Activated CD8-positive, alpha-beta memory T cell treated with anti-CD3 and anti-CD28 coated beads for 4 hours (primary cell): ENCODE measurements around the gene PXMP4.
"Not testable (repeated sequence)": the region's sequence is repeated elsewhere in the genome, so short reads cannot be mapped to it uniquely, and the experiment has no call there.

Experiments used
- DNase-seq, 2 donors: peaks; one replicate each; pipeline ENCODE4 v3.0.0-alpha.2; 2020; ENCODE audit warnings: low read depth in 2 of 2

Gene PXMP4

GRCh38 chr20:33703498-33704137 lies 16.5 kb downstream of the PXMP4 start:
- no peak for DNase-seq

- DNase-seq: no peak
Observed at GRCh38 chr20:33702861-33703260, 17.2 kb downstream of the PXMP4 start.

DNA sequence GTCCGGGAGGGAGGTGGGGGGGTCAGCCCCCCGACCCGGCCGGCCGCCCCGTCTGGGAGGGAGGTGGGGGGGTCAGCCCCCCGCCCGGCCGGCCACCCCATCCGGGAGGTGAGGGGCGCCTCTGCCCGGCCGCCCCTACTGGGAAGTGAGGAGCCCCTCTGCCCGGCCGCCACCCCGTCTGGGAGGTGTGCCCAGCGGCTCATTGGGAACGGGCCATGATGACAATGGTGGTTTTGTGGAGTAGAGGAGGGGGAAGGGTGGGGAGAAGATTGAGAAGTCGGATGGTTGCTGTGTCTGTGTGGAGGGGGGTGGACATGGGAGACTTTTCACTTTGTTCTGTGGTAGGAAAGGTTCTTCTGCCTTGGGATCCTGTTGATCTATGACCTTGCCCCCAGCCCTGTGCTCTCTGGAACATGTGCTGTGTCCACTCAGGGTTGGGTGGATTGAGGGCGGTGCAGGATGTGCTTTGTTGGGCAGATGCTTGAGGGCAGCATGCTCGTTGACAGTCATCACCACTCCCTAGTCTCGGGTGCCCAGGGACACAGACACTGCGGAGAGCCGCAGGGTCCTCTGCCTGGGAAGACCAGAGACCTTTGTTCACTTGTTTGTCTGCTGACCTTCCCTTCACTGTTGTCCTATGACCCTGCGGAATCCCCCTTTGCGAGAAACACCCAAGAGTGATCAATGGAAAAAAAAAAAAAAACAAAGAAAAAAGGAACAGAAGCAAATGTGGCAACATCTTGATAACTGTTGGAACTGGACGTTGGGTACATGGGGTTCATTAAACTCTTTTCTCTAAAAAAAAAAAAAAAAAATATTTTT lies 18.3 kb downstream of the PXMP4 start:
- DNase-seq: no peak

GRCh38 chr20:33700696-33701441 lies 19.2 kb downstream of the PXMP4 start:
- not testable (repeated sequence) for DNase-seq

DNA sequence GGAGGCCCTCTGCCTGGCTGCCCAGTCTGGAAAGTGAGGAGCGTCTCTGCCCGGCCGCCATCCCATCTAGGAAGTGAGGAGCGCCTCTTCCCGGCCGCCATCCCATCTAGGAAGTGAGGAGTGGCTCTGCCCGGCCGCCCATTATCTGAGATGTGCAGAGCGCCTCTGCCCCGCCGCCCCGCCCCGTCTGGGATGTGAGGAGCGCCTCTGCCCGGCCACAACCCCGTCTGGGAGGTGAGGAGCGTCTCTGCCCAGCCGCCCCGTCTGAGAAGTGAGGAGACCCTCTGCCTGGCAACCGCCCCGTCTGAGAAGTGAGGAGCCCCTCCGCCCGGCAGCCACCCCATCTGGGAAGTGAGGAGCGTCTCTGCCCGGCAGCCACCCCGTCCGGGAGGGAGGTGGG lies 21.1 kb downstream of the PXMP4 start:
- DNase-seq: not testable (repeated sequence)

GRCh38 chr20:33697129-33697528 lies 23.0 kb downstream of the PXMP4 start:
- no peak for DNase-seq

- DNase-seq: no peak
Observed at GRCh38 chr20:33696448-33696847, 23.7 kb downstream of the PXMP4 start.

DNA sequence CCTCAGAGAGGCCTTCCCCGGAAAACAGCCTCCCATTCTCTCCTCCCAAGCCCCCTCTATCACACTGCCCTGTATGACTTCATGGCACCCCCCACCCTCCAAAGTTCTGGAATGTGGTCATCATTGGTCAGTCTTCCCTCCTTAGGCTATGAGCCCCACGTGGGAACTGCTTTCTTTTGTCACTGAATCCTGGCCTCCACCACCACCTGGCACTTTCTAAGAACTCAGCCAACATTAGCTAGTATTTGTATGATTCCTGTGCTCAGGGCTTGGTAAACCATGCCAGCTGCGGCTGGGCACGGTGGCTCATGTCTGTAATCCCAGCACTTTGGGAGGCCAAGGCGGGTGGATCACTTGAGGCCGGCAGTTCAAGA lies 25.5 kb downstream of the PXMP4 start:
- no peak for DNase-seq

DNA sequence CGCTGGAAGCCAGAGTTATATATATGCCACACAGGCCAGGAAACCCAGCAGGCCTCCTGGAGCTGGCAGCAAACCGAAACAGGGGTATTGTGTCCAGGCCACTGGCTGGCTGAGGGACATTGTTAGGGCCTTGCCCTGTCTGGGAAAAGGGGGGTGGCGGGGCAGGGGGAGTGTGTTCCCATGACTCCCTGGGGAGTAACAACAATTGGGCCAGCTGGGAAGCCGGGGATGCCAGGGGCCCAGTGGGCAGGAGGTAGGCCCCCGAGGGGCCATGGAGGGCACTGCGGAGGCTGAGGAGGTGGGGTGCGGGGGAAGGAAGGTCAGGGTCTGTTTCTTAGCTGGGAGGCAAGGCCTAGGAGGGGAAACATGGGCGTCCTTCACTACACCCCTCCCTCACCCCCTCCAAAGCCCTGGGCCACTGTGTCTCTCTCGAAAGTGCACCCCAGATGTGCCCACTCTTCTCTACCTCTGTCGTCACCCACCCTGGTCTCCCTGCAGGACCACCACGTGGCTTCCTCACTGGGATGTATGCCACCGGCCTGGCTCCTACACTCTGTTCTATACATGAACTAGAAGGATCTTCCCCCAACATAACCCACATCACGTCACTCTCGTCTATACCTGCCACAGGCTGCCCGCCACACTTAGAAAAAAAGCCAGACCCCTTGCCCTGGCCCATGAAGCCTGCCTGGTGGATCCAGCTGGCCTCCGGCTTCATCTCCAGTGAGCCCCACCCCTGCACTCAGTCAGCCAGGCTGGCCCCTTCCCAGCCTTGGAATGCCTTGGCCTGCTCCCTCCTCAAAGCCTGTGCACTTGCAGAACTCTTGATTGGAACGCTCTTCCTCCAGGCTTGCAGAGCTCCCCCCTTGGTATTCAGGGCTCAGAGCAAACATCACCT lies 26.1 kb downstream of the PXMP4 start:
- DNase-seq: no peak

DNA sequence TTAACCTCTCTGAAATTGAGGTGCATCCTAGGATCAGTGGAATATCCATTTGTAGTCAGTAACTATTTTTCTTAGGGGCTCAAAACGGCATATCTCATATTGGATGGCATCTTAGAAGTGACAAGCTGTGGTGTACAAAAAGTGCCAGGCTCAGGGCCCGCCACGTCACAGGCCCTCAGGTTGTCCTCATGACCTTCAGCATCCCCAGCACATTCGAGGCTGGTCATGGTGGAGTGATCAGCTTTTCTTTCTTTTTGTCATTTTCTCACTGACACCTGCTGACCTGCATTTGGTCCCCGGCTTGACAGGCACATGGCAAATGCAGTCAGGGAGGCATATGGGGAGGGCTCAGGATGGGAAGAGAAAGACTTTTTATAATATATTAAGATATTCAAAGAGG lies 26.8 kb downstream of the PXMP4 start:
- no peak for DNase-seq

- DNase-seq: peak in 1 of 2 donors; percentile 33
Observed at GRCh38 chr20:33689973-33690372, 30.1 kb downstream of the PXMP4 start.

DNA sequence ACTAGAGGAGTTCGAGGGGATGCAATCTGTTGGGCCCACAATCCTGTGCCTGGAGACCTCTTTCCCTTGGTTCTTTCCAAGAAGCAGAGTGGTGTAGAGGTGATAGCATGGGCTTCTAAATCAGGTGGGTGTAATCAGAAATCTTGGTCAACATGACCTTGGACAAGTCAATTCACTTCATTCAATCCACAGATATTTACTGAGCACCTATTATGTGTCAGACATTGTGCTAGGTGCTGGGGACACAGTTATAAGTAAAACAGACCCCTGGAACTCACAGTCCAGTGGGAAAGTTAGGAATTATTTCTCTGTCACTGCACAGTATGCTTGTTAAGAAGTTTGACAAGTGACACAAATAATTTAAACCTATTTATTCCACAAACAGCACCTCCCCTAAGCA lies 30.6 kb downstream of the PXMP4 start:
- no peak for DNase-seq

DNA sequence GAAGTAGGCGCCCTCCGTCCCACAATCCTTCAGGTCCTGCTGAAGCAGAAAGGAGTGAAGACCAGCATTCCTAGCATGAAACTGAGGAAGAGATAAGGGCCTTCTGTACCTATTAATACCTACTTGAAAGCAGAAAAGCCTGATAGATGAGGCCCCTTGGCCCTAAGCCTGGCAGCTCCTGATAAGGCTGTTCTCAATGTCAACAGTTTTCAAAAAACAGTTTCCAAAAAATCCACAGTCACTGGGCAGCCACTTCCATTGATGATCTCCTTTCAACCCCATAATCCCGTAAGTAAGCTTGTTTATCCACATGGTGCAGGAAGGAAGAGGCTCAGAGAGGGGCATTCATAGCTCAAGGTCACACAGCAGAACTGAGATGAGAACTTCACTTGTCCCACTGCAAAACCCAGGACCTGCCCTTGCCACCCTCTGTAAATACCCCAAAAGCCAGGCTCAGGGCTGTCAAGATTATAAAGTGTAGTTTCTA lies 31.1 kb downstream of the PXMP4 start:
- no peak for DNase-seq

GRCh38 chr20:33687993-33688937 lies 31.8 kb downstream of the PXMP4 start:
- no peak for DNase-seq

GRCh38 chr20:33687370-33687915 lies 32.7 kb downstream of the PXMP4 start:
- DNase-seq: no peak

- no peak for DNase-seq
Observed at GRCh38 chr20:33686984-33687366, 33.1 kb downstream of the PXMP4 start.

DNA sequence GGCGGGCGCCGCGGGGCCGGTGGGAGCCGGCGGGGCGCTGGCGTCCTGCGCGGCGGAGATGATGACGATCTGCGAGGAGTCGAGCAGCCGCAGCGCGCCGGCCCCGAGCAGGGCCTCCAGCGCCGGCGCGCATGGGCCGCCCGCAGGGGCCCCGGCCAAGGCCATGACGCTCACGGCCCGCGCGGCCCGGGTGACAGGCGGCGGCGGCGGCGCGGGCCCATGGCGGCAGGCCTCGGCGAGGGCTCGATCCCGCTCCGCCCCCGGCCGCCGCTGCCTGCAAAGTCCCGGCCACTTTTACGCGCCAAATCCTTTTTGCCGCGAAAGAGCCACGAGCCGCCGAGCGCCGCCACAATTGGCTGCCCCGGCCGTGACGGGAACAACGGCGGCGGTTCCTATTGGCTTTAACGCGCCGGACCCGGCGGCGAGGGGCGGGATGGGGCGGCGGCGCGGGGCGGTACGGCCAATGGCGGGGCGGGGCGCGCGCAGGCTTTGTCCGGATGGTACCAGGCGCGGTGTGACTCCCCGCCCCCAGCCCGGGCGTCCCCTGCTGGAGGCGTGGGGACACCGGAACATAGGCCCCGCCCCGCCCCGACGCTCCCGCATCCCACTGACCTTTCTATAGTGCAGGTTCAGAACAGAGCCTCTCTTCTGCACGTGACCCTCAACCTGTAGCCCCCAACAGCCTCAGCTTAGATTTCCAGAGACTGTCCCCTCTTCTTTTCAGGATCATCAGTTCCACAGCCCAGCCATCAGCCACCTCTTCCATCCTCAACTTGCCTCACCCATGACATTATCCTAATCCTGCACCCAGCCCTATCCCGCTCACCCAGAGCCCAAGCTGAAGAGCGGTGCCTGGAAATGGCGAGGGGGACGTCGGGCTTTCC lies 33.8 kb downstream of the PXMP4 start, which contains the start of gene E2F1:
Gene E2F1 (minus strand): TSS at position 286 of the 884 bp plus-strand sequence. CDS start 121 bp downstream, at position 165.
- peak; percentile 83 to 90 for DNase-seq

- DNase-seq: no peak
Observed at GRCh38 chr20:33685328-33686099, 34.6 kb downstream of the PXMP4 start.
